ENCODE data around the gene PCDHGB3.
"Not testable (repeated sequence)": the region's sequence is repeated elsewhere in the genome, so short reads cannot be mapped to it uniquely, and the experiment has no call there.

Gene PCDHGB3

GRCh38 chr5:141369994-141370848 is at the start of gene PCDHGB3:
TSS of gene PCDHGB3 (plus strand) at chr5:141370242. CDS start at chr5:141370395, 153 bp downstream.
- no peak for DNase-seq

- no peak for DNase-seq
These were observed 47.8 kb upstream of the PCDHGB3 start for GRCh38 chr5:141322261-141322660.

- no peak for DNase-seq
These were observed 43.8 kb upstream of the PCDHGB3 start for GRCh38 chr5:141326088-141326854.

- DNase-seq = no peak
These were observed 41.8 kb upstream of the PCDHGB3 start for GRCh38 chr5:141328231-141328630.

- no peak for DNase-seq
These were observed 39.6 kb upstream of the PCDHGB3 start, which contains the start of gene PCDHGA1 for GRCh38 chr5:141330299-141331080. TSS of gene PCDHGA1 (plus strand) at chr5:141330514.

GRCh38 chr5:141332571-141332970 is 37.5 kb upstream of the PCDHGB3 start:
- DNase-seq = not testable (repeated sequence)

GRCh38 chr5:141338538-141339306 is 31.3 kb upstream of the PCDHGB3 start, which contains the start of gene PCDHGA2:
TSS of gene PCDHGA2 (plus strand) at chr5:141338760.
- DNase-seq = no peak

GRCh38 chr5:141340781-141341354 is 29.2 kb upstream of the PCDHGB3 start:
- not testable (repeated sequence) for DNase-seq

GRCh38 chr5:141342773-141343172 is 27.3 kb upstream of the PCDHGB3 start:
- DNase-seq = no peak

- no peak for DNase-seq
These were observed 26.6 kb upstream of the PCDHGB3 start, which contains the start of gene PCDHGA3 for GRCh38 chr5:141343242-141343952. TSS of gene PCDHGA3 (plus strand) at chr5:141343829. CDS start at chr5:141344034, 205 bp downstream.

GRCh38 chr5:141343953-141344463 is 26.0 kb upstream of the PCDHGB3 start:
- no peak for DNase-seq

GRCh38 chr5:141345327-141345726 is 24.7 kb upstream of the PCDHGB3 start:
- DNase-seq = no peak

- DNase-seq = not testable (repeated sequence)
These were observed 24.0 kb upstream of the PCDHGB3 start for GRCh38 chr5:141346017-141346416.

- DNase-seq = peak; percentile 13
These were observed 20.0 kb upstream of the PCDHGB3 start, which contains the start of gene PCDHGB1 for GRCh38 chr5:141349917-141350619. TSS of gene PCDHGB1 (plus strand) at chr5:141350099. CDS start at chr5:141350261, 162 bp downstream.

GRCh38 chr5:141351591-141351990 is 18.5 kb upstream of the PCDHGB3 start:
- DNase-seq = no peak

- no peak for DNase-seq
These were observed 15.1 kb upstream of the PCDHGB3 start, which contains the start of gene PCDHGA4 for GRCh38 chr5:141354900-141355469. TSS of gene PCDHGA4 (plus strand) at chr5:141355021. CDS start at chr5:141355108, 87 bp downstream.

- no peak for DNase-seq
These were observed 14.4 kb upstream of the PCDHGB3 start for GRCh38 chr5:141355641-141356040.

- DNase-seq = no peak
These were observed 13.9 kb upstream of the PCDHGB3 start for GRCh38 chr5:141356133-141356532.

- no peak for DNase-seq
These were observed 13.1 kb upstream of the PCDHGB3 start for GRCh38 chr5:141356950-141357349.

Data from NCI-H1092 treated with DMSO at 0.1 percent for 48 hours (cell line).